WTC11 (cell line): ENCODE measurements around the gene JMJD8. TPM values are rescaled to one million over a fixed set of nuclear protein-coding genes. Genes with fewer than 3 reads are reported as not detected.

Source experiments
- ATF1 ChIP-seq: sonication (generic); formaldehyde crosslinking; IDR thresholded peaks from 2 replicates; pipeline ENCODE4 v1.8.1; 2023; ENCODE audit warnings: mild to moderate bottlenecking, moderate library complexity, missing genetic modification reagents
- ATF6 ChIP-seq: sonication (generic); formaldehyde crosslinking; IDR thresholded peaks from 2 replicates; pipeline ENCODE4 v1.8.1; 2023; ENCODE audit warnings: mild to moderate bottlenecking, missing genetic modification reagents
- CDX4 ChIP-seq: fragments of 250-450 bp; sonication (Bioruptor Pico); IDR thresholded peaks from 2 replicates; pipeline ENCODE4 v1.9.0; 2021; ENCODE audit warnings: moderate library complexity, mild to moderate bottlenecking, inconsistent platforms, borderline replicate concordance
- CREB1 ChIP-seq: sonication (generic); formaldehyde crosslinking; IDR thresholded peaks from 2 replicates; pipeline ENCODE4 v1.8.0; 2023; ENCODE audit warnings: mild to moderate bottlenecking, missing genetic modification reagents
- ETV6 ChIP-seq: sonication (generic); formaldehyde crosslinking; IDR thresholded peaks from 2 replicates; pipeline ENCODE4 v1.8.1; 2022; ENCODE audit warnings: mild to moderate bottlenecking, missing genetic modification reagents
- FOXK1 ChIP-seq: sonication (generic); formaldehyde crosslinking; IDR thresholded peaks from 2 replicates; pipeline ENCODE4 v1.8.0; 2022; ENCODE audit warnings: mild to moderate bottlenecking, moderate library complexity, missing genetic modification reagents
- FOXP4 ChIP-seq: sonication (generic); formaldehyde crosslinking; IDR thresholded peaks from 2 replicates; pipeline ENCODE4 v1.8.0; 2022; ENCODE audit warnings: mild to moderate bottlenecking, missing genetic modification reagents
- KAT7 ChIP-seq: sonication (generic); formaldehyde crosslinking; IDR thresholded peaks from 2 replicates; pipeline ENCODE4 v1.8.1; 2023; ENCODE audit warnings: missing genetic modification reagents, mild to moderate bottlenecking, borderline replicate concordance
- MAX ChIP-seq: sonication (generic); formaldehyde crosslinking; IDR thresholded peaks from 2 replicates; pipeline ENCODE4 v1.8.0; 2022; ENCODE audit warnings: mild to moderate bottlenecking, missing genetic modification reagents
- RORB ChIP-seq: fragments of 250-450 bp; sonication (Bioruptor Pico); IDR thresholded peaks from 2 replicates; pipeline ENCODE4 v1.9.0; 2021; ENCODE audit warnings: mild to moderate bottlenecking
- TCF7 ChIP-seq: sonication (generic); formaldehyde crosslinking; IDR thresholded peaks from 2 replicates; pipeline ENCODE4 v1.8.0; 2022; ENCODE audit warnings: mild to moderate bottlenecking, low read depth, missing genetic modification reagents, moderate library complexity
- TEAD1 ChIP-seq: sonication (generic); formaldehyde crosslinking; IDR thresholded peaks from 2 replicates; pipeline ENCODE4 v1.8.0; 2022; ENCODE audit warnings: mild to moderate bottlenecking, missing genetic modification reagents
- USF2 ChIP-seq: sonication (generic); formaldehyde crosslinking; IDR thresholded peaks from 2 replicates; pipeline ENCODE4 v1.8.1; 2023; ENCODE audit warnings: mild to moderate bottlenecking, missing genetic modification reagents, moderate library complexity
- ZNF138 ChIP-seq: sonication (generic); formaldehyde crosslinking; conservative IDR thresholded peaks from 2 replicates; pipeline ENCODE4 v1.8.1; 2022; ENCODE audit warnings: mild to moderate bottlenecking, moderate library complexity, missing genetic modification reagents
- total RNA-seq: library from RNA; stranded (reverse); gene quantifications from 3 replicates; pipeline ENCODE4 v1.2.3, GENCODE V29; 2021
- TF ChIP-seq, protein P1 (sequence below): sonication (generic); formaldehyde crosslinking; IDR thresholded peaks from 2 replicates; pipeline ENCODE4 v1.8.0; 2023; ENCODE audit warnings: mild to moderate bottlenecking, missing genetic modification reagents
- TF ChIP-seq, protein P2 (sequence below): sonication (generic); formaldehyde crosslinking; IDR thresholded peaks from 2 replicates; pipeline ENCODE4 v1.8.0; 2022; ENCODE audit warnings: missing genetic modification reagents
- TF ChIP-seq, protein P3 (sequence below): sonication (generic); formaldehyde crosslinking; IDR thresholded peaks from 2 replicates; pipeline ENCODE4 v1.8.0; 2023; ENCODE audit warnings: missing genetic modification reagents, mild to moderate bottlenecking, borderline replicate concordance
- TF ChIP-seq, protein P4 (sequence below): sonication (generic); formaldehyde crosslinking; IDR thresholded peaks from 2 replicates; pipeline ENCODE4 v1.8.1; 2022; ENCODE audit warnings: missing genetic modification reagents, borderline replicate concordance

Gene JMJD8
- total RNA-seq, 1 experiment from 2014 or later, result 61.2 TPM

GRCh38 chr16:695355-696089 lies 11.4 kb upstream of the JMJD8 start (continued):
- TF ChIP-seq, protein P1, sequence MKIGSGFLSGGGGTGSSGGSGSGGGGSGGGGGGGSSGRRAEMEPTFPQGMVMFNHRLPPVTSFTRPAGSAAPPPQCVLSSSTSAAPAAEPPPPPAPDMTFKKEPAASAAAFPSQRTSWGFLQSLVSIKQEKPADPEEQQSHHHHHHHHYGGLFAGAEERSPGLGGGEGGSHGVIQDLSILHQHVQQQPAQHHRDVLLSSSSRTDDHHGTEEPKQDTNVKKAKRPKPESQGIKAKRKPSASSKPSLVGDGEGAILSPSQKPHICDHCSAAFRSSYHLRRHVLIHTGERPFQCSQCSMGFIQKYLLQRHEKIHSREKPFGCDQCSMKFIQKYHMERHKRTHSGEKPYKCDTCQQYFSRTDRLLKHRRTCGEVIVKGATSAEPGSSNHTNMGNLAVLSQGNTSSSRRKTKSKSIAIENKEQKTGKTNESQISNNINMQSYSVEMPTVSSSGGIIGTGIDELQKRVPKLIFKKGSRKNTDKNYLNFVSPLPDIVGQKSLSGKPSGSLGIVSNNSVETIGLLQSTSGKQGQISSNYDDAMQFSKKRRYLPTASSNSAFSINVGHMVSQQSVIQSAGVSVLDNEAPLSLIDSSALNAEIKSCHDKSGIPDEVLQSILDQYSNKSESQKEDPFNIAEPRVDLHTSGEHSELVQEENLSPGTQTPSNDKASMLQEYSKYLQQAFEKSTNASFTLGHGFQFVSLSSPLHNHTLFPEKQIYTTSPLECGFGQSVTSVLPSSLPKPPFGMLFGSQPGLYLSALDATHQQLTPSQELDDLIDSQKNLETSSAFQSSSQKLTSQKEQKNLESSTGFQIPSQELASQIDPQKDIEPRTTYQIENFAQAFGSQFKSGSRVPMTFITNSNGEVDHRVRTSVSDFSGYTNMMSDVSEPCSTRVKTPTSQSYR, result no peak
- TF ChIP-seq FOXK1 (CRISPR knock-in tag) (peak; percentile 80; the same call in 1 of the 2 replicates), ZNF138 (CRISPR knock-in tag) (no peak), TEAD1 (CRISPR knock-in tag) (no peak; the same call in 1 of the 2 replicates), MAX (CRISPR knock-in tag) (peak; percentile 95), ATF1 (CRISPR knock-in tag) (no peak), TCF7 (peak; percentile 36; the same call in 1 of the 2 replicates), KAT7 (CRISPR knock-in tag) (no peak), USF2 (CRISPR knock-in tag) (peak; percentile 86), RORB (CRISPR knock-in tag) (no peak), ATF6 (no peak), ETV6 (CRISPR knock-in tag) (peak; percentile 53; the same call in 1 of the 2 replicates), CREB1 (CRISPR knock-in tag) (0 out of 2 replicates have a peak, but pooled peaks have one; percentile 36), FOXP4 (CRISPR knock-in tag) (peak; percentile 32; the same call in 1 of the 2 replicates), CDX4 (no peak)
- TF ChIP-seq, protein P2, sequence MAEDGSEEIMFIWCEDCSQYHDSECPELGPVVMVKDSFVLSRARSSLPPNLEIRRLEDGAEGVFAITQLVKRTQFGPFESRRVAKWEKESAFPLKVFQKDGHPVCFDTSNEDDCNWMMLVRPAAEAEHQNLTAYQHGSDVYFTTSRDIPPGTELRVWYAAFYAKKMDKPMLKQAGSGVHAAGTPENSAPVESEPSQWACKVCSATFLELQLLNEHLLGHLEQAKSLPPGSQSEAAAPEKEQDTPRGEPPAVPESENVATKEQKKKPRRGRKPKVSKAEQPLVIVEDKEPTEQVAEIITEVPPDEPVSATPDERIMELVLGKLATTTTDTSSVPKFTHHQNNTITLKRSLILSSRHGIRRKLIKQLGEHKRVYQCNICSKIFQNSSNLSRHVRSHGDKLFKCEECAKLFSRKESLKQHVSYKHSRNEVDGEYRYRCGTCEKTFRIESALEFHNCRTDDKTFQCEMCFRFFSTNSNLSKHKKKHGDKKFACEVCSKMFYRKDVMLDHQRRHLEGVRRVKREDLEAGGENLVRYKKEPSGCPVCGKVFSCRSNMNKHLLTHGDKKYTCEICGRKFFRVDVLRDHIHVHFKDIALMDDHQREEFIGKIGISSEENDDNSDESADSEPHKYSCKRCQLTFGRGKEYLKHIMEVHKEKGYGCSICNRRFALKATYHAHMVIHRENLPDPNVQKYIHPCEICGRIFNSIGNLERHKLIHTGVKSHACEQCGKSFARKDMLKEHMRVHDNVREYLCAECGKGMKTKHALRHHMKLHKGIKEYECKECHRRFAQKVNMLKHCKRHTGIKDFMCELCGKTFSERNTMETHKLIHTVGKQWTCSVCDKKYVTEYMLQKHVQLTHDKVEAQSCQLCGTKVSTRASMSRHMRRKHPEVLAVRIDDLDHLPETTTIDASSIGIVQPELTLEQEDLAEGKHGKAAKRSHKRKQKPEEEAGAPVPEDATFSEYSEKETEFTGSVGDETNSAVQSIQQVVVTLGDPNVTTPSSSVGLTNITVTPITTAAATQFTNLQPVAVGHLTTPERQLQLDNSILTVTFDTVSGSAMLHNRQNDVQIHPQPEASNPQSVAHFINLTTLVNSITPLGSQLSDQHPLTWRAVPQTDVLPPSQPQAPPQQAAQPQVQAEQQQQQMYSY (CRISPR knock-in tag), result peak; percentile 56; the same call in 1 of the 2 replicates
- TF ChIP-seq, protein P3, sequence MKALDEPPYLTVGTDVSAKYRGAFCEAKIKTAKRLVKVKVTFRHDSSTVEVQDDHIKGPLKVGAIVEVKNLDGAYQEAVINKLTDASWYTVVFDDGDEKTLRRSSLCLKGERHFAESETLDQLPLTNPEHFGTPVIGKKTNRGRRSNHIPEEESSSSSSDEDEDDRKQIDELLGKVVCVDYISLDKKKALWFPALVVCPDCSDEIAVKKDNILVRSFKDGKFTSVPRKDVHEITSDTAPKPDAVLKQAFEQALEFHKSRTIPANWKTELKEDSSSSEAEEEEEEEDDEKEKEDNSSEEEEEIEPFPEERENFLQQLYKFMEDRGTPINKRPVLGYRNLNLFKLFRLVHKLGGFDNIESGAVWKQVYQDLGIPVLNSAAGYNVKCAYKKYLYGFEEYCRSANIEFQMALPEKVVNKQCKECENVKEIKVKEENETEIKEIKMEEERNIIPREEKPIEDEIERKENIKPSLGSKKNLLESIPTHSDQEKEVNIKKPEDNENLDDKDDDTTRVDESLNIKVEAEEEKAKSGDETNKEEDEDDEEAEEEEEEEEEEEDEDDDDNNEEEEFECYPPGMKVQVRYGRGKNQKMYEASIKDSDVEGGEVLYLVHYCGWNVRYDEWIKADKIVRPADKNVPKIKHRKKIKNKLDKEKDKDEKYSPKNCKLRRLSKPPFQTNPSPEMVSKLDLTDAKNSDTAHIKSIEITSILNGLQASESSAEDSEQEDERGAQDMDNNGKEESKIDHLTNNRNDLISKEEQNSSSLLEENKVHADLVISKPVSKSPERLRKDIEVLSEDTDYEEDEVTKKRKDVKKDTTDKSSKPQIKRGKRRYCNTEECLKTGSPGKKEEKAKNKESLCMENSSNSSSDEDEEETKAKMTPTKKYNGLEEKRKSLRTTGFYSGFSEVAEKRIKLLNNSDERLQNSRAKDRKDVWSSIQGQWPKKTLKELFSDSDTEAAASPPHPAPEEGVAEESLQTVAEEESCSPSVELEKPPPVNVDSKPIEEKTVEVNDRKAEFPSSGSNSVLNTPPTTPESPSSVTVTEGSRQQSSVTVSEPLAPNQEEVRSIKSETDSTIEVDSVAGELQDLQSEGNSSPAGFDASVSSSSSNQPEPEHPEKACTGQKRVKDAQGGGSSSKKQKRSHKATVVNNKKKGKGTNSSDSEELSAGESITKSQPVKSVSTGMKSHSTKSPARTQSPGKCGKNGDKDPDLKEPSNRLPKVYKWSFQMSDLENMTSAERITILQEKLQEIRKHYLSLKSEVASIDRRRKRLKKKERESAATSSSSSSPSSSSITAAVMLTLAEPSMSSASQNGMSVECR (CRISPR knock-in tag), result peak; percentile 67; the same call in 1 of the 2 replicates
- TF ChIP-seq, protein P4, sequence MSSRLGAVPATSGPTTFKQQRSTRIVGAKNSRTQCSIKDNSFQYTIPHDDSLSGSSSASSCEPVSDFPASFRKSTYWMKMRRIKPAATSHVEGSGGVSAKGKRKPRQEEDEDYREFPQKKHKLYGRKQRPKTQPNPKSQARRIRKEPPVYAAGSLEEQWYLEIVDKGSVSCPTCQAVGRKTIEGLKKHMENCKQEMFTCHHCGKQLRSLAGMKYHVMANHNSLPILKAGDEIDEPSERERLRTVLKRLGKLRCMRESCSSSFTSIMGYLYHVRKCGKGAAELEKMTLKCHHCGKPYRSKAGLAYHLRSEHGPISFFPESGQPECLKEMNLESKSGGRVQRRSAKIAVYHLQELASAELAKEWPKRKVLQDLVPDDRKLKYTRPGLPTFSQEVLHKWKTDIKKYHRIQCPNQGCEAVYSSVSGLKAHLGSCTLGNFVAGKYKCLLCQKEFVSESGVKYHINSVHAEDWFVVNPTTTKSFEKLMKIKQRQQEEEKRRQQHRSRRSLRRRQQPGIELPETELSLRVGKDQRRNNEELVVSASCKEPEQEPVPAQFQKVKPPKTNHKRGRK (CRISPR knock-in tag), result no peak
